HL-60 (cell line): ENCODE measurements around the gene VPS41.

Source experiments
- DNase-seq, 2 experiments: peaks; one replicate each; pipeline ENCODE4 v3.0.0-alpha.2; 2010 to 2020; ENCODE audit warnings: low read depth in 1 of 2, low spot score in 1 of 2
- H3K27ac ChIP-seq: fragments of 250-450 bp; sonication (Bioruptor Pico); replicated peaks from 2 replicates; pipeline ENCODE4 v1.5.1; 2020; ENCODE audit warnings: mild to moderate bottlenecking, moderate library complexity
- H3K27me3 ChIP-seq: fragments of 250-450 bp; sonication (Bioruptor Pico); 2 replicates; pipeline ENCODE4 v1.5.1; 2021; ENCODE audit warnings: mild to moderate bottlenecking, moderate library complexity; ENCODE audit not compliant: insufficient read depth, poor library complexity, severe bottlenecking
- H3K4me3 ChIP-seq: replicated peaks from 2 replicates; pipeline ENCODE4 v1.5.1; 2011; ENCODE audit warnings: mild to moderate bottlenecking, control low read depth, low read length; ENCODE audit not compliant: insufficient read depth
- GABPA ChIP-seq: IDR thresholded peaks from 2 replicates; pipeline ENCODE4 v1.6.1; 2012; ENCODE audit warnings: low read depth
- POLR2AphosphoS5 ChIP-seq: IDR thresholded peaks from 2 replicates; pipeline ENCODE4 v1.6.1; 2012; ENCODE audit warnings: low read depth
- SPI1 ChIP-seq: IDR thresholded peaks from 2 replicates; pipeline ENCODE4 v1.6.1; 2012; ENCODE audit warnings: low read depth, mild to moderate bottlenecking, borderline replicate concordance
- TF ChIP-seq, protein P1 (sequence below): IDR thresholded peaks from one replicate; pipeline ENCODE4 v1.5.1; 2011; ENCODE audit warnings: low read length, control low read depth, inconsistent platforms; ENCODE audit not compliant: insufficient read depth
- TF ChIP-seq, protein P2 (sequence below): IDR thresholded peaks from 2 replicates; pipeline ENCODE4 v1.6.1; 2012; ENCODE audit warnings: low read depth; ENCODE audit not compliant: insufficient replicate concordance

VPS41 gene

DNA sequence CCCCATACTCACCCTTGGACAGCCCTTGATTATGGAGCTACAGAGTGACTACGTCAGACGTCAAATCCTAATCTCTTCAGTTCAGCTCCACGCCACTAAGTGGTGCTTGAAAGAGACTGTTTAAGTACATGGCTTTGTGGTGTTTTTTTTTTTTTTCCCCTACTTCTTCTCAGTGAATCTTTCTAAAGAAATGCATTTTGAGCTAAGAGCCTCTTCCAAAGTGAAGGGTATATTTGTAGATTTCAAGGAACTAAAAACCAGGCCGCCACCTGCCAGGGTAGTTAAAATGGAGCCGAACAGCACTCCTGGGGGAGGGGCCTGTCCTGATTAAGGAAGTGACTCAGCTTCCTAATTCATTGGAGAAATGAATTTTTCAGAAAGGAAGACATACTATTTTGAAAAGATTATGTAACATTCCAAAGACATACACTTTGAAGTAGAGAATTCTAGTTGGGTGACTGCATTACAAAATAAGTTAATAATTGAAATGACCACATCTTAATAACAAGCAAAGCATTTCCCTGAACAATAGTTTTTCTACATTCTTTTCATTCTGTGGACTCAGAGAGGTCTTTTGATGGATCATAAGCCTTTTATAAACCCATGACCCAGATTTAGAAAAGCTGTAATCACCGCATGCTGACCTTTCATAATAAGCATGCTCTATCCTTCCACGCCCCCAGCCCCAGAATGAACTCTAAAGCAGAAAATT lies 20.6 kb upstream of the VPS41 start:
- TF ChIP-seq, protein P1, sequence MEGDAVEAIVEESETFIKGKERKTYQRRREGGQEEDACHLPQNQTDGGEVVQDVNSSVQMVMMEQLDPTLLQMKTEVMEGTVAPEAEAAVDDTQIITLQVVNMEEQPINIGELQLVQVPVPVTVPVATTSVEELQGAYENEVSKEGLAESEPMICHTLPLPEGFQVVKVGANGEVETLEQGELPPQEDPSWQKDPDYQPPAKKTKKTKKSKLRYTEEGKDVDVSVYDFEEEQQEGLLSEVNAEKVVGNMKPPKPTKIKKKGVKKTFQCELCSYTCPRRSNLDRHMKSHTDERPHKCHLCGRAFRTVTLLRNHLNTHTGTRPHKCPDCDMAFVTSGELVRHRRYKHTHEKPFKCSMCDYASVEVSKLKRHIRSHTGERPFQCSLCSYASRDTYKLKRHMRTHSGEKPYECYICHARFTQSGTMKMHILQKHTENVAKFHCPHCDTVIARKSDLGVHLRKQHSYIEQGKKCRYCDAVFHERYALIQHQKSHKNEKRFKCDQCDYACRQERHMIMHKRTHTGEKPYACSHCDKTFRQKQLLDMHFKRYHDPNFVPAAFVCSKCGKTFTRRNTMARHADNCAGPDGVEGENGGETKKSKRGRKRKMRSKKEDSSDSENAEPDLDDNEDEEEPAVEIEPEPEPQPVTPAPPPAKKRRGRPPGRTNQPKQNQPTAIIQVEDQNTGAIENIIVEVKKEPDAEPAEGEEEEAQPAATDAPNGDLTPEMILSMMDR = no peak
- TF ChIP-seq SPI1 = peak; percentile 58; the same call in 1 of the 2 replicates
- TF ChIP-seq, protein P2, sequence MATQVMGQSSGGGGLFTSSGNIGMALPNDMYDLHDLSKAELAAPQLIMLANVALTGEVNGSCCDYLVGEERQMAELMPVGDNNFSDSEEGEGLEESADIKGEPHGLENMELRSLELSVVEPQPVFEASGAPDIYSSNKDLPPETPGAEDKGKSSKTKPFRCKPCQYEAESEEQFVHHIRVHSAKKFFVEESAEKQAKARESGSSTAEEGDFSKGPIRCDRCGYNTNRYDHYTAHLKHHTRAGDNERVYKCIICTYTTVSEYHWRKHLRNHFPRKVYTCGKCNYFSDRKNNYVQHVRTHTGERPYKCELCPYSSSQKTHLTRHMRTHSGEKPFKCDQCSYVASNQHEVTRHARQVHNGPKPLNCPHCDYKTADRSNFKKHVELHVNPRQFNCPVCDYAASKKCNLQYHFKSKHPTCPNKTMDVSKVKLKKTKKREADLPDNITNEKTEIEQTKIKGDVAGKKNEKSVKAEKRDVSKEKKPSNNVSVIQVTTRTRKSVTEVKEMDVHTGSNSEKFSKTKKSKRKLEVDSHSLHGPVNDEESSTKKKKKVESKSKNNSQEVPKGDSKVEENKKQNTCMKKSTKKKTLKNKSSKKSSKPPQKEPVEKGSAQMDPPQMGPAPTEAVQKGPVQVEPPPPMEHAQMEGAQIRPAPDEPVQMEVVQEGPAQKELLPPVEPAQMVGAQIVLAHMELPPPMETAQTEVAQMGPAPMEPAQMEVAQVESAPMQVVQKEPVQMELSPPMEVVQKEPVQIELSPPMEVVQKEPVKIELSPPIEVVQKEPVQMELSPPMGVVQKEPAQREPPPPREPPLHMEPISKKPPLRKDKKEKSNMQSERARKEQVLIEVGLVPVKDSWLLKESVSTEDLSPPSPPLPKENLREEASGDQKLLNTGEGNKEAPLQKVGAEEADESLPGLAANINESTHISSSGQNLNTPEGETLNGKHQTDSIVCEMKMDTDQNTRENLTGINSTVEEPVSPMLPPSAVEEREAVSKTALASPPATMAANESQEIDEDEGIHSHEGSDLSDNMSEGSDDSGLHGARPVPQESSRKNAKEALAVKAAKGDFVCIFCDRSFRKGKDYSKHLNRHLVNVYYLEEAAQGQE = no peak
- no peak for TF ChIP-seq POLR2AphosphoS5
- TF ChIP-seq GABPA = no peak
- peak; percentile 28 for DNase-seq
- Histone ChIP-seq H3K27ac (no peak overlapping the region), H3K27me3 (peaks cover 5% of the 10 kb centered on the region), H3K4me3 (no peak overlapping the region)

DNA sequence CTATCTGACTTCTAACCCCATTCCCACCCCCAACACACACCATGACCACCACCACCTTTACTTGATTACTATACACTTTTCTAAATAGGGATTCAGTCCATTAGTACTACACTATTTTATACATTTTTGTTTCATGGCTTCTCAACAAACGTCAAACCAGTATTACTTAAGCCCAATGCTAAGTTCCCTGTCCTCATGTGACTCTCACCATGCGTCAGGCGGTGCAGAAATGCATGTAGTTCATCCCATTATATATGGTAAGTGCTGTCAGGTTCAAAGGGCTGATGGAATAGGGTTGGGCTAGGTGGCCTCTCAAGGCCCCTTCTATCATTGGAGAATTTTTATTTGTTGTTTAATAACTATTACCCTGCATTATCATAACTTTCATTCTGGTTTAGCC lies 19.5 kb upstream of the VPS41 start:
- Histone ChIP-seq H3K27ac (no peak overlapping the region), H3K4me3 (no peak overlapping the region), H3K27me3 (peaks cover 5% of the 10 kb centered on the region)
- DNase-seq = no peak
- no peak for TF ChIP-seq GABPA

DNA sequence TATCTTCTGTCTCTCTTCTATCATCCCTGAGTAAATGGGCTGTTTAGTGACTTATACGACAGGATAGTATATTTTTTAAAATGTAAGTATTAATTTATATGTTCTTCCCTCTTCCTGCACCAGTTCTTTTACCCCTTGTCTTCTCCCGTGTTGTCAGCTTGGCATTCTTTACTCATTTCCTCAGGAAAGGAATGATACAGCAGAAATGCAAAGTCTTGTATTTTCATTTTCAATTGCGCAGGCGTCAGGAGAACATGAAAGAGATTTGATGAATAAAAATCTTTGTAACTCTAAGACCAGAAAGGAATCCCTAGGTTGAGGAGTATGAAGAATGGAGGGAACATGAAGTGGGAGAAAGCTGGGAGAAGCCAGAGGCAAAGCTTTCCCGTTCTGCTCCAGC lies 18.8 kb upstream of the VPS41 start:
- Histone ChIP-seq H3K4me3 (no peak overlapping the region), H3K27me3 (peaks cover 5% of the 10 kb centered on the region), H3K27ac (no peak overlapping the region)
- TF ChIP-seq SPI1 = no peak
- TF ChIP-seq, protein P1 = no peak
- TF ChIP-seq GABPA = no peak
- TF ChIP-seq, protein P2 = no peak
- TF ChIP-seq POLR2AphosphoS5 = no peak
- no peak for DNase-seq

DNA sequence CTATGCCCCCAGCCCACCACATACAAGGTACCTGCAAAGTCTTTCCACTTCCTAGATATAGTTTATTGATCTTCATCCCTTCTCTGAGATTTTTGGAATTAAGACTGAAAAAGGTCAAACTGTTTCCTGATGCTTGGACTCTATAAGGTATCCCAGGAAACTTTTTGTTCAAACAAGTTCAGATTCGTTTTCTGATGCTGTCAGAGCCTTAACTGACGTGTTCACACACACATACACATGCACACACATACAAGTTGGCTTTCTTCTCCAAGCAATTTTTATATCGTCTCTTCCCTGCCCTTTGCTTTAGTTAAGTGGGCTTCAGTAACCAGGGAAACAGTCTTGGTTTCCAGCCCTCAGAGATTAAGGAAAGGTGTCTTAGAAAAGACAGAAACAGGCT lies 11.7 kb upstream of the VPS41 start:
- Histone ChIP-seq H3K27me3 (peaks cover 5% of the 10 kb centered on the region), H3K4me3 (no peak overlapping the region), H3K27ac (no peak overlapping the region)
- no peak for TF ChIP-seq SPI1
- TF ChIP-seq POLR2AphosphoS5 = no peak
- TF ChIP-seq, protein P2 = no peak
- TF ChIP-seq GABPA = no peak
- TF ChIP-seq, protein P1 = no peak
- no peak for DNase-seq
